ENCODE measurements around the gene HNRNPA3. TPM values are rescaled to one million over a fixed set of nuclear protein-coding genes. Genes with fewer than 3 reads are reported as not detected.

The HNRNPA3 gene
- total and polyA plus RNA-seq, 2 of the 13 experiments (the other 11 are each of a cell fraction or from before 2014, with no cell fraction given) = 73.3 to 97.7 TPM

- TF ChIP-seq ZNF260 (CRISPR knock-in tag; IDR thresholded peaks at IDR 0.05; ENCODE audit: borderline replicate concordance, low read depth) (no peak), BHLHE40 (IDR thresholded peaks at IDR 0.05; ENCODE audit: low read length) (peak; percentile 20), PPARG (CRISPR knock-in tag; conservative IDR thresholded peaks at IDR 0.05) (peak; percentile 54; the same call in 1 of the 2 replicates), PLSCR1 (CRISPR knock-in tag; IDR thresholded peaks at IDR 0.05; ENCODE audit: borderline replicate concordance) (0 out of 2 replicates have a peak, but pooled peaks have one; percentile 64), GPBP1L1 (CRISPR knock-in tag; IDR thresholded peaks at IDR 0.05) (no peak), SMARCE1 (IDR thresholded peaks at IDR 0.05; ENCODE audit: borderline replicate concordance) (no peak), ZNF879 (CRISPR knock-in tag; IDR thresholded peaks at IDR 0.05) (no peak), ZBTB39 (CRISPR knock-in tag; IDR thresholded peaks at IDR 0.05) (peak; percentile 84; the same call in 1 of the 2 replicates), MED1 (CRISPR knock-in tag; IDR thresholded peaks at IDR 0.05) (peak; percentile 88), ZNF232 (CRISPR knock-in tag; IDR thresholded peaks at IDR 0.05; ENCODE audit: borderline replicate concordance) (peak; percentile 62; the same call in 1 of the 2 replicates)
Observed at GRCh38 chr2:177212891-177213856, 580 bp downstream of the HNRNPA3 start (continued).

Measured in HepG2 (cell line).